Panc1 (cell line): ENCODE measurements around the gene AGTPBP1. TPM values are rescaled to one million over a fixed set of nuclear protein-coding genes. Genes with fewer than 3 reads are reported as not detected.

Experiments
- ATAC-seq: fragments of 200-7000 bp; cut with Tn5 transposase; 2 replicates; pipeline ENCODE4 v1.9.1; 2020; ENCODE audit warnings: mild to moderate bottlenecking, moderate library complexity
- BruUV-seq: library from RNA; stranded (reverse); fragments of 400-500 nt; replicated peaks from 2 replicates; lab custom pipeline; 2021; lab: Mats Ljungman, UMichigan
- CTCF ChIA-PET: fragments of 300-600 bp; sonication (Branson Sonifier 250); formaldehyde crosslinking; loops from one replicate; lab custom pipeline; 2022; ENCODE audit warnings: antibody characterized with exemption; lab: Charles Lee
- POLR2A ChIA-PET: fragments of 300-600 bp; sonication (Branson Sonifier 250); formaldehyde crosslinking; loops from one replicate; lab custom pipeline; 2022; ENCODE audit warnings: antibody characterized with exemption; lab: Charles Lee
- DNase-seq: peaks from one replicate; pipeline ENCODE4 v3.0.0-alpha.2; 2010; ENCODE audit warnings: low read depth, low spot score
- H3K27ac ChIP-seq: 2 replicates; pipeline ENCODE4 v1.5.1; 2011; ENCODE audit warnings: mild to moderate bottlenecking, low read length, inconsistent platforms
- H3K27me3 ChIP-seq: fragments of 200-500 bp; sonication (Bioruptor generic); 2 replicates; pipeline ENCODE4 v1.6.0; 2014; ENCODE audit warnings: low read length, inconsistent platforms; ENCODE audit not compliant: control insufficient read depth, insufficient read depth
- H3K36me3 ChIP-seq: fragments of 200-500 bp; sonication (Bioruptor generic); 2 replicates; pipeline ENCODE4 v1.5.1; 2014; ENCODE audit warnings: inconsistent platforms, mild to moderate bottlenecking, low read length, moderate library complexity; ENCODE audit not compliant: control insufficient read depth, insufficient read depth
- H3K4me1 ChIP-seq: 2 replicates; pipeline ENCODE4 v1.5.1; 2011; ENCODE audit warnings: inconsistent platforms, mild to moderate bottlenecking, low read length, moderate library complexity; ENCODE audit not compliant: control insufficient read depth, insufficient read depth
- H3K4me3 ChIP-seq, 2 experiments: 2 replicates each; pipeline ENCODE4 v1.5.1; 2011 to 2012; ENCODE audit warnings: low read depth in 2 of 2, low read length in 2 of 2, mild to moderate bottlenecking in 2 of 2, inconsistent platforms in 1 of 2, moderate library complexity in 1 of 2
- H3K9me3 ChIP-seq: fragments of 200-500 bp; sonication (Bioruptor generic); 2 replicates; pipeline ENCODE4 v1.5.1; 2014; ENCODE audit warnings: low read depth, mild to moderate bottlenecking, inconsistent platforms, low read length, moderate library complexity; ENCODE audit not compliant: control insufficient read depth, insufficient read depth
- POLR2AphosphoS5 ChIP-seq: IDR thresholded peaks from 2 replicates; pipeline ENCODE4 v1.6.1; 2012; ENCODE audit warnings: mild to moderate bottlenecking, low read depth, low read length, moderate library complexity
- SIN3A ChIP-seq: IDR thresholded peaks from 2 replicates; pipeline ENCODE4 v1.6.1; 2012; ENCODE audit warnings: low read depth, mild to moderate bottlenecking, low read length, moderate library complexity, borderline replicate concordance; ENCODE audit not compliant: insufficient read depth
- TCF7L2 ChIP-seq: IDR thresholded peaks from 2 replicates; pipeline ENCODE4 v1.6.1; 2011; ENCODE audit warnings: mild to moderate bottlenecking, low read depth, low read length, inconsistent platforms
- in situ Hi-C: cut with HindIII; loops from 2 replicates; pipeline ENCODE4 v1.10.0; 2016; ENCODE audit warnings: low sequenced_read_pairs, low pct_unique_long_range_greater_than_20kb
- intact Hi-C: fragments of 100-400 bp; cut with micrococcal nuclease; formaldehyde crosslinking; loops from one replicate; pipeline ENCODE4 v1.10.0; 2022; ENCODE audit not compliant: unreplicated experiment
- total RNA-seq: library from RNA; stranded (reverse); gene quantifications from one replicate; pipeline ENCODE4 v1.2.1, GENCODE V29; 2021; ENCODE audit not compliant: unreplicated experiment
- TF ChIP-seq, protein P1 (sequence below), 2 experiments: IDR thresholded peaks; 2 replicates each; pipeline ENCODE4 v1.6.1; 2011 to 2012; ENCODE audit warnings: low read depth in 2 of 2, control low read depth in 1 of 2, low read length in 1 of 2, mild to moderate bottlenecking in 1 of 2, moderate library complexity in 1 of 2; ENCODE audit not compliant: insufficient read depth in 1 of 2
- TF ChIP-seq, protein P2 (sequence below): fragments of 450-650 bp; IDR thresholded peaks from 2 replicates; pipeline ENCODE4 v1.5.1; 2017; ENCODE audit warnings: mild to moderate bottlenecking

Gene AGTPBP1
- total RNA-seq, 1 experiment from 2014 or later = 11.6 TPM

GRCh38 chr9:85533538-85533937 lies 208.2 kb downstream of the AGTPBP1 start:
- no TSS peak for BruUV-seq
- POLR2A ChIA-PET = no interaction called here
- intact Hi-C loops (no loop called here), in situ Hi-C loops (no loop called here)
- ATAC-seq (no peak), DNase-seq (no peak)
- Histone ChIP-seq H3K36me3 (no peaks in the 10 kb centered on the region), H3K4me1 (no peaks in the 10 kb centered on the region), H3K27me3 (no peaks in the 10 kb centered on the region), H3K9me3 (no peaks in the 10 kb centered on the region), H3K27ac (no peak overlapping the region), H3K4me3 (no peak overlapping the region)
- CTCF ChIA-PET = no interaction called here
- TF ChIP-seq TCF7L2 = no peak
- TF ChIP-seq, protein P1, sequence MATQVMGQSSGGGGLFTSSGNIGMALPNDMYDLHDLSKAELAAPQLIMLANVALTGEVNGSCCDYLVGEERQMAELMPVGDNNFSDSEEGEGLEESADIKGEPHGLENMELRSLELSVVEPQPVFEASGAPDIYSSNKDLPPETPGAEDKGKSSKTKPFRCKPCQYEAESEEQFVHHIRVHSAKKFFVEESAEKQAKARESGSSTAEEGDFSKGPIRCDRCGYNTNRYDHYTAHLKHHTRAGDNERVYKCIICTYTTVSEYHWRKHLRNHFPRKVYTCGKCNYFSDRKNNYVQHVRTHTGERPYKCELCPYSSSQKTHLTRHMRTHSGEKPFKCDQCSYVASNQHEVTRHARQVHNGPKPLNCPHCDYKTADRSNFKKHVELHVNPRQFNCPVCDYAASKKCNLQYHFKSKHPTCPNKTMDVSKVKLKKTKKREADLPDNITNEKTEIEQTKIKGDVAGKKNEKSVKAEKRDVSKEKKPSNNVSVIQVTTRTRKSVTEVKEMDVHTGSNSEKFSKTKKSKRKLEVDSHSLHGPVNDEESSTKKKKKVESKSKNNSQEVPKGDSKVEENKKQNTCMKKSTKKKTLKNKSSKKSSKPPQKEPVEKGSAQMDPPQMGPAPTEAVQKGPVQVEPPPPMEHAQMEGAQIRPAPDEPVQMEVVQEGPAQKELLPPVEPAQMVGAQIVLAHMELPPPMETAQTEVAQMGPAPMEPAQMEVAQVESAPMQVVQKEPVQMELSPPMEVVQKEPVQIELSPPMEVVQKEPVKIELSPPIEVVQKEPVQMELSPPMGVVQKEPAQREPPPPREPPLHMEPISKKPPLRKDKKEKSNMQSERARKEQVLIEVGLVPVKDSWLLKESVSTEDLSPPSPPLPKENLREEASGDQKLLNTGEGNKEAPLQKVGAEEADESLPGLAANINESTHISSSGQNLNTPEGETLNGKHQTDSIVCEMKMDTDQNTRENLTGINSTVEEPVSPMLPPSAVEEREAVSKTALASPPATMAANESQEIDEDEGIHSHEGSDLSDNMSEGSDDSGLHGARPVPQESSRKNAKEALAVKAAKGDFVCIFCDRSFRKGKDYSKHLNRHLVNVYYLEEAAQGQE (IDR thresholded peaks at IDR 0.05; ENCODE audit: insufficient read depth in 1 of 2, low read depth in 2 of 2, low read length in 1 of 2) = no peak
- TF ChIP-seq POLR2AphosphoS5 = no peak
- no peak for TF ChIP-seq SIN3A

DNA sequence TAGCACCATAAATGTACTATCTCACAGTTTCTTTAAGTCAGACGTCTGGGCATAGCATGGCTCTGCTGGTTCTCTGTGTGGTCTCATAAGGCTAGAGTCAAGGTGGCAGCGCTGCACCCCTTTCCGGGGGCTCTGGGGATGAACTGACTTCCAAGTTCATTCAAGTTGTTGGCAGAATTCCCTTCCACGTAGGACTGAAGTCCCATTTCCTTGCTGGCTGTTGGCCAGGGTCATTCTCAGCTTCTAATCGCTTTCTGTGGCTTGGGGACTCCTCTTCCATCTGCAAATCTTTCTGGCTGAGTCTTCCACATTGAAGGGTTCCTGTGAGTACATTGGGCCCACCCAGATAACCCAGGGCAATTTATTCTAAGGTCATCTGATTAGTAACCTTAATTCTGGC lies 211.0 kb downstream of the AGTPBP1 start:
- ATAC-seq (no peak), DNase-seq (no peak)
- intact Hi-C loops (no loop called here), in situ Hi-C loops (no loop called here)
- H3K27me3 ChIP-seq = no peaks in the 10 kb centered on the region
- POLR2A ChIA-PET = no interaction called here
- H3K36me3 ChIP-seq = no peaks in the 10 kb centered on the region
- BruUV-seq = no TSS peak
- CTCF ChIA-PET = no interaction called here
- no peak overlapping the region for H3K27ac ChIP-seq
- H3K4me1 ChIP-seq = no peaks in the 10 kb centered on the region
- TF ChIP-seq, protein P1 (IDR thresholded peaks at IDR 0.05; ENCODE audit: insufficient read depth in 1 of 2, low read depth in 2 of 2, low read length in 1 of 2) = no peak
- TF ChIP-seq POLR2AphosphoS5 (no peak), SIN3A (no peak), TCF7L2 (no peak)
- TF ChIP-seq, protein P2, sequence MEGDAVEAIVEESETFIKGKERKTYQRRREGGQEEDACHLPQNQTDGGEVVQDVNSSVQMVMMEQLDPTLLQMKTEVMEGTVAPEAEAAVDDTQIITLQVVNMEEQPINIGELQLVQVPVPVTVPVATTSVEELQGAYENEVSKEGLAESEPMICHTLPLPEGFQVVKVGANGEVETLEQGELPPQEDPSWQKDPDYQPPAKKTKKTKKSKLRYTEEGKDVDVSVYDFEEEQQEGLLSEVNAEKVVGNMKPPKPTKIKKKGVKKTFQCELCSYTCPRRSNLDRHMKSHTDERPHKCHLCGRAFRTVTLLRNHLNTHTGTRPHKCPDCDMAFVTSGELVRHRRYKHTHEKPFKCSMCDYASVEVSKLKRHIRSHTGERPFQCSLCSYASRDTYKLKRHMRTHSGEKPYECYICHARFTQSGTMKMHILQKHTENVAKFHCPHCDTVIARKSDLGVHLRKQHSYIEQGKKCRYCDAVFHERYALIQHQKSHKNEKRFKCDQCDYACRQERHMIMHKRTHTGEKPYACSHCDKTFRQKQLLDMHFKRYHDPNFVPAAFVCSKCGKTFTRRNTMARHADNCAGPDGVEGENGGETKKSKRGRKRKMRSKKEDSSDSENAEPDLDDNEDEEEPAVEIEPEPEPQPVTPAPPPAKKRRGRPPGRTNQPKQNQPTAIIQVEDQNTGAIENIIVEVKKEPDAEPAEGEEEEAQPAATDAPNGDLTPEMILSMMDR = no peak
- H3K4me3 ChIP-seq = no peak overlapping the region
- no peaks in the 10 kb centered on the region for H3K9me3 ChIP-seq
